ENCODE data around the gene ATP11C. TPM values are rescaled to one million over a fixed set of nuclear protein-coding genes. Genes with fewer than 3 reads are reported as not detected.

The ATP11C gene
- total and polyA plus RNA-seq, 2 of the 4 experiments (the other 2 are of a cell fraction), result 19.3 to 40.0 TPM

DNA sequence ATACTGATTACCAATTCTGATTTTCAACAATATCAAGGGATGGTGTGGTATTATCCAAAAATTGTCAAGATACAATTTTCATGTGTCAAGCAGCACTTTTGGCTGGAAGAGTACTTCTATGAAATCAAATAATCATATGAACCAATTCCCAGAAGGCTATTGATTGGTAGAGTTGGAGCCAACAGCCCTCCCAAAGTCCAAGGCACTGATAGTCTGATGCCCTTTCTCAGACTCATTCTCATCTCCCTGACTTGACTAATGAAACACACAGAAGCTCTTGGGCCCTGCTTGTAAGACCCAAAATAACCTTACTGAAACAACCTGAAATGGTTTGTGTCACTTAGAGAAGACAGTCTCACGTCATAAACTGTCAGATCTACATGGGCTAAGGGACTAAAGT lies 48.9 kb downstream of the ATP11C start:
- dilution Hi-C loops (cut with HindIII; ENCODE audit: low sequenced_read_pairs, unreplicated experiment), result no loop called here
- Histone ChIP-seq H3K18ac (ENCODE audit: low read depth, low read length) (no peak overlapping the region), H2BK15ac (ENCODE audit: low read depth, low read length) (no peak overlapping the region), H3K23ac (ENCODE audit: low read depth, low read length) (no peak overlapping the region), H3K9me1 (ENCODE audit: insufficient read depth, low read length) (peaks cover 6% of the 10 kb centered on the region; the same call in 1 of the 2 replicates), H2BK5ac (ENCODE audit: low read depth, low read length, poor library complexity, severe bottlenecking) (no peak overlapping the region), H2BK20ac (ENCODE audit: low read depth, low read length) (no peak overlapping the region), H3K9me3 (ENCODE audit: control insufficient read depth, insufficient read depth, low read length) (no peaks in the 10 kb centered on the region), H4K91ac (ENCODE audit: insufficient read depth, low read depth, low read length) (no peak overlapping the region), H4K8ac (ENCODE audit: low read depth in 2 of 2, low read length in 2 of 2) (no peak overlapping the region), H3K9ac (ENCODE audit: low read depth, low read length) (no peak overlapping the region), H3K27ac (ENCODE audit: insufficient read depth, low read length) (no peak overlapping the region), H3K4me3 (ENCODE audit: insufficient read depth, low read depth, low read length) (no peak overlapping the region), H2BK120ac (ENCODE audit: low read depth, low read length) (no peak overlapping the region), H2AFZ (replicated peaks; ENCODE audit: low read length, poor library complexity) (no peak overlapping the region), H2AK5ac (ENCODE audit: low read depth, low read length) (no peak overlapping the region), H3K4me1 (ENCODE audit: control insufficient read depth, insufficient read depth, low read length) (peaks cover 16% of the 10 kb centered on the region), H3K56ac (ENCODE audit: extremely low read depth, insufficient read depth, low read length) (no peak overlapping the region), H3K27me3 (ENCODE audit: control insufficient read depth, insufficient read depth, low read length) (no peaks in the 10 kb centered on the region), H4K5ac (ENCODE audit: low read depth, low read length) (no peak overlapping the region), H3K14ac (replicated peaks; ENCODE audit: low read depth, low read length) (no peak overlapping the region), H3K4ac (ENCODE audit: low read depth, low read length) (no peak overlapping the region), H4K20me1 (ENCODE audit: insufficient read depth, low read length) (no peaks in the 10 kb centered on the region), H3K4me2 (ENCODE audit: low read depth, low read length) (no peak overlapping the region), H2AK9ac (replicated peaks; ENCODE audit: low read depth, low read length, poor library complexity) (no peak overlapping the region), H3K36me3 (ENCODE audit: control insufficient read depth, insufficient read depth, low read length) (no peaks in the 10 kb centered on the region), H3K79me1 (ENCODE audit: low read depth in 1 of 2, low read length in 2 of 2) (peaks cover 3 to 24% of the 10 kb centered on the region in 2 experiments)
- no TSS peak for BruUV-seq (replicated peaks)
- POLR2A ChIA-PET (ENCODE audit: unreplicated experiment), result no interaction called here
- CTCF ChIA-PET, result no interaction called here
- ATAC-seq (ENCODE audit: low read depth) (no peak), DNase-seq (no peak)
- no CpG with 5 or more reads among the region's 1 CpG for WGBS, 2 experiments (ENCODE audit: extremely low coverage in 2 of 2, insufficient read length in 1 of 2)
- in situ Hi-C loops (cut with MboI; ENCODE audit: low sequenced_read_pairs), result no loop called here
- intact Hi-C loops (cut with micrococcal nuclease), result loop anchor here (5.0 kb wide), 1 partner anchor 43 kb away; no protein-coding TSS in a partner anchor
- no peak for TF ChIP-seq RFX5 (IDR thresholded peaks at IDR 0.05; ENCODE audit: low read depth, low read length)
- TF ChIP-seq USF2 (IDR thresholded peaks at IDR 0.05; ENCODE audit: low read depth, low read length), result no peak
- TF ChIP-seq NFE2L2 (IDR thresholded peaks at IDR 0.05; ENCODE audit: low read depth, low read length), result no peak
- TF ChIP-seq SMC3 (IDR thresholded peaks at IDR 0.05; ENCODE audit: low read depth, low read length), result no peak
- TF ChIP-seq CHD1 (IDR thresholded peaks at IDR 0.05; ENCODE audit: low read depth, low read length), result no peak
- no peak for TF ChIP-seq POLR2A (IDR thresholded peaks at IDR 0.05; ENCODE audit: low read depth, low read length)
- TF ChIP-seq MAFK (IDR thresholded peaks at IDR 0.05; ENCODE audit: low read depth, low read length), result no peak
- no peak for TF ChIP-seq MXI1 (IDR thresholded peaks at IDR 0.05; ENCODE audit: borderline replicate concordance, low read depth, low read length)
- TF ChIP-seq RCOR1 (IDR thresholded peaks at IDR 0.05; ENCODE audit: insufficient replicate concordance, low read length), result no peak
- no peak for TF ChIP-seq CEBPB (IDR thresholded peaks at IDR 0.05; ENCODE audit: low read depth, low read length)
- TF ChIP-seq RAD21 (IDR thresholded peaks at IDR 0.05; ENCODE audit: low read length), result no peak
- TF ChIP-seq, protein P1, sequence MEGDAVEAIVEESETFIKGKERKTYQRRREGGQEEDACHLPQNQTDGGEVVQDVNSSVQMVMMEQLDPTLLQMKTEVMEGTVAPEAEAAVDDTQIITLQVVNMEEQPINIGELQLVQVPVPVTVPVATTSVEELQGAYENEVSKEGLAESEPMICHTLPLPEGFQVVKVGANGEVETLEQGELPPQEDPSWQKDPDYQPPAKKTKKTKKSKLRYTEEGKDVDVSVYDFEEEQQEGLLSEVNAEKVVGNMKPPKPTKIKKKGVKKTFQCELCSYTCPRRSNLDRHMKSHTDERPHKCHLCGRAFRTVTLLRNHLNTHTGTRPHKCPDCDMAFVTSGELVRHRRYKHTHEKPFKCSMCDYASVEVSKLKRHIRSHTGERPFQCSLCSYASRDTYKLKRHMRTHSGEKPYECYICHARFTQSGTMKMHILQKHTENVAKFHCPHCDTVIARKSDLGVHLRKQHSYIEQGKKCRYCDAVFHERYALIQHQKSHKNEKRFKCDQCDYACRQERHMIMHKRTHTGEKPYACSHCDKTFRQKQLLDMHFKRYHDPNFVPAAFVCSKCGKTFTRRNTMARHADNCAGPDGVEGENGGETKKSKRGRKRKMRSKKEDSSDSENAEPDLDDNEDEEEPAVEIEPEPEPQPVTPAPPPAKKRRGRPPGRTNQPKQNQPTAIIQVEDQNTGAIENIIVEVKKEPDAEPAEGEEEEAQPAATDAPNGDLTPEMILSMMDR (conservative IDR thresholded peaks at IDR 0.05; ENCODE audit: low read depth, low read length), result no peak
- no peak for TF ChIP-seq FOS (IDR thresholded peaks at IDR 0.05; ENCODE audit: low read depth, low read length)
- TF ChIP-seq MAZ (IDR thresholded peaks at IDR 0.05; ENCODE audit: borderline replicate concordance, low read depth, low read length), result no peak
- no peak for TF ChIP-seq BHLHE40 (IDR thresholded peaks at IDR 0.05; ENCODE audit: low read depth, low read length)
- no peak for TF ChIP-seq ELK1 (IDR thresholded peaks at IDR 0.05; ENCODE audit: borderline replicate concordance, low read depth, low read length)
